CD4-positive, alpha-beta T cell treated with Interleukin-4 for 1 hour (primary cell): ENCODE measurements around the gene COPE.
"Not testable (repeated sequence)": the region's sequence is repeated elsewhere in the genome, so short reads cannot be mapped to it uniquely, and the experiment has no call there.

ENCODE experiments used
- DNase-seq, 2 donors: peaks; one replicate each; pipeline ENCODE4 v3.0.0-alpha.2; 2020 to 2022

Gene COPE

DNA sequence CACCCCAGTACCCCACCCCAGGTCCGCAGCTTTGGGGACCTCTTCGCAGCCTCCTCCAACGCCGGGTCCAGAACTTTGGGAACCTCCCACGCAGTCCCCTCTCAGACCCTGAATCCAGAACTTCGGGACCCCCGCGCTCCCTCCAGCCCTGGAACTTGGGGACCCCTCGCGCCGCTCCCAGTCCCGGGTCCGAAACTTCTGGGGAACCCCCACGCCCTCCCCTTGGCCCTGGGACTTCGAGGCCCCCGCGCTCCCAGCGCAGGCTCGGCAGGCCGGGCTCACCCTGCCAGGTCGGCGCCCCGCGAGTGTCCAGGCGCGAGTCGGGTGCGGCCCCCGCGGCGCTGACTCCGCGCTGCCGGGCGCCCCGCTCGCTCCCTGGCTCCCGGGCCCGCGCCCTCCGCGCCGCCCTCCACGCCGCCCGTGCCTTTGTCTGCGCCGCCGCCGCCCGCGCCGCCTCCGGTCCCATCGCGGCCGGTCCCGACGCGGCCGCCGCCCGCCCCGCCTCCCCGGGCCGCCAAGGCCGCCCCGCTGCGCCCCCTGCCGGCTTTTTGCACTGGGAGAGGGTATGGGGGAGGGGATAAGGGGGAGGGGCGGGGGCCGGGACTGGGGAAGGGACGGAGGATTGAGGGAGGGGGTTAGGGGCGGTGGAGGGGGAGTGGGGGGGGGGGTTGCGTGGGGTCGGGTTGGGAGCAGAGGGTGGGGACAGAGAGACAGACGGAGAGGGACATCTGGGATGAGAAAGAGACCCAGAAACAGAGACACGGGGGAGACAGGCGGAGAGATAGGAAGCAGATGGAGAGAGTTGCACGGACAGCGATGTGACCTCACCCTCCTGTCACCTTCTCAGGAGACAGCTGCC, 21.8 kb upstream of the COPE start, which contains the start of gene HOMER3:
HOMER3 (minus strand) TSS at position 449 of the 859 bp plus-strand sequence. CDS start 2,235 bp downstream, outside the sequence.
- DNase-seq: peak; percentile 69 to 76

DNA sequence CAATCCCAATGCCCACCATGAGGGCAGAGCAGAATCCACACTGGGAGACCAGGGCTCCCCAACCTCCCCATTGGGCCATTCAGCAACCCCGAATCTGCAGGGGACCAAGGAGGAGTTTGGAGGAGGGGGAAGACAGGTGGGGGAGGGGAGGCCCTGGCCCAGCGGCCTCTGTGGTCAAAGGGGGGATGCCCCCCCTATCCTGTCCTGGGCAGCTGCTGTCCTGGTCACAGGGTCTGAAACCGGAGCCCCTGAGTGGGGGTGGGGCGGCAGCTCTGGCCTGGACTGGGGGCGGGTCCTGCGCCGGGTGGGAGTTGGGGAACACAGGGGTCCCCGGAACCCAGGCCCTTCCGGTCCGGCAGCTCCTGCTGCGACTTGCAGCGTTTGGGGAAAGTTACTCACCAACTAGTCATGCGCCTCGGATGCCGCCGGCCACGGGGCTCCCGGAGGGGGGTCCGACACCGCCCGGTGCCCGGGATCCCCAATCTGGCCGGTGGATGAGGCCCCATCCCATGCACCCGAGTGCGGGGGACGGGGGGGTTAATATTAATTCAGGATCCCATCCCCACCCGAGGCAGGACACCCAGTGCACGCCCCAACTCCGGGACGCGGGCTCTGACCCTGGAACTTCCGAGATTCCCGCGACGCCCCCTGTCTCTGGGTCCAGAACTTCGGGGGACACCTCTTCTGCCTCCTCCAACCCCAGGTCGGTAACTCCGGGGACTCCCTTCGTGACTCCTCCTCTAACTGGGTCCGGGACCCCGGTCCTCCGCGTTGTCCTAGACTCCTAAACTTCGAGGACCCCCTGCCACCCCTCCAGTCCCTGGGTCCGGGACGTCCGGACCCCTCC, 21.0 kb upstream of the COPE start:
- no peak for DNase-seq

DNA sequence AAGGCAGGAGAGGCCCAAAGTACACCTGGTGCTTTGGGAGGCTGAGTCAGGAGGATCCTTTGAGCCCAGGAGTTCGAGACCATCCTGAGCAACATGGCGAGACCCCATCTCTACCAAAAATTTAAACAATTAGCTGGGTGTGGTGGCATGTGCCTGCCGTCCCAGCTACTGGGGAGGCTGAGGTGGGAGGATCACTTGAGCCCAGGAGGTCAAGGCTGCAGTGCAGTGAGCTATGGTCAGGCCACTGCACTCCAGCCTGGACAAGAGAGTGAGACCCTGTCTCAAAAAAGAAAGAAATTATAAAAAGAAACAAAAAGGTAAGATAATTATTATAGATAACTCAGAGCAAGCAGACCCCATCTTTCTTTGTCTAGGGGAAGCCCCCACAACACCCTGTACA, 20.0 kb upstream of the COPE start:
- DNase-seq: no peak

DNA sequence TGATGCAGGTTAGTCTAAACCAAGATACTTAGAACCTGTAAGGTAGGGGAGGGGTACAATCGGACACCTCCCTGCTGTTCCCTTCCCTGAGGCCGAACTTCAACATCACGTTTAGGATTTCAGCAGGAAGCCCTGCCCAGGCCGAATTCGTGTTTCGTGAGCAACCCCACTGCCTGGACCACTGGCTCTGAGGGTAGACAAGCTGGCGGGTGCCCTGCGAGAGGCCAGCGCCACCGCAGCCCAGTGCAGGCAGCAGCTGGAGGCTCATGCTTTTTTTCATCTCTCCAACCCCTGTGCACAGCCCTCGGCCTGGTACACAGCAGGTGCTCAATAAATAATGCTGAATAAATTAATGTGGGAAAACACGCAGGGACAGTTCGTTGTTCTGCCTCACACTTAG, 14.1 kb upstream of the COPE start:
- DNase-seq: no peak

DNA sequence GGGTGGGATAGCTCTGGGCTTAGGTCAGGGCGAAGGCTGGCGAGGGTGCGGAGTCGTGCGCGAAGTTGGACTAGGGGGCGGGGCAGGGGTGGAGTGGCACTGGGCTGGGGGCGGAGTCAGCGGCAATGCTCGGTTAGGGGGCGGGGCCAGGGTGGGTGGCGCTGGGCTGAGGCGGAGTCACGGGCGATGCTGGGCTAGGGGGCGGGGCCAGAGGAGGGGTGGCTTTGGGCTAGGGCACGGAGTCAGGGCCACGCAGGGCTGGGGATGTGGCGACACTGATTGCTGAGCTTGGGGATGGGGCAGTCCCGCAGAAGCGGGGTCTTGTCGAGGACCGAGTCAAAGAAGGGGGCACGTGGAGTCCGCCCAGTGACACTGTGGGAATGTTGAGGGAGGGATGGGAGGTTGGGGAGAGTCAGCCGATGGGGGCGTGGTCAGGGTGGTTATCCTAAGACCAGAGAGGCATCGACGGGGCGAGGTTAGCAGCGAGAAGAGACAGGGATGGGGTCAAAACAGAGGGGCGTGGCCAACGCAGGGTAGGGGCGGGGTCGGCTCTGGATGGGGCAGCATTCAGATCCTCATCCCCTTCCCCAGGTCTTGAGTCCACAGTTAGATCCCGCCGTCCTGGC, 13.1 kb upstream of the COPE start:
- peak; percentile 84 to 86 for DNase-seq

DNA sequence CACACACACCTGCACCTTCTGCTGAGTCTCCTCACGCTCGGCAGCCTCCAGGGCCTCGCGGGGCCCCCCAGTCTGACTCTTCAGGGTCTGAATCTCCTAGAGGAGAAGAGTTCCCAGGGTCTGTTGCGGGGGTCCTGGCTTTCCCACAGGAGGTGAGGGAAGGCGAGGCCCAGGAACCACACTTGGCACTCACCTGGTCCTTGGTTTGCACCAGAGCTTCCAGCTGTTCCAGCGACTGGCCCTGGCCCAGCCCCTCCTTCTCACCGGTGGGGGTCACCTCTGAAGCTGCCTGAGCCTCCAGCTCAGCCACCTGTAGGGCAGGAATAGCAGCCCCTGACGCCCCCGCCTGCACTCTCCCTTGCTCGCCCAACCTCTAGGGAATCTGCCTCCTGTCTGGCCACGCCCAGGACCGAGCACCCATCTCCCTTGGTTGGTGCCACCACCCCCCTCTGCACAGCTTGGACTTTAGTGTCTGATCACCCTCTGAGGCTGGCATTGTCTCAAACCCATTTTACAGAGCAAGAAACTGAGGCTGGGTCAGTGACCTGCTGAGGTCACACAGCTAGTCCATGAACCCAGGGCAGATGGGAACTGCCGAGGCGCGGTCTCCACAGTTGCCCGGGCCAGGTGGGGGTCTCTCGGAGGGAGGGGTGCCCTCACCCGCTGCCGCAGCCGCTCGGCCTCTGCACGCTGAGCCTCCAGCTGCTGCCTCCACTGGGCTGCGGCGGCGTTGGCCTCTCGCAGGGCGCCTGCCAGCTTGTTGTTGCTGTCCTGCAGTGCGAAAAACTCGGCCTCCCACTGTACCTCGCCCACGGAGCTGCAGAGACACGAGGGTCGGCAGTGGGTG, 12.4 kb upstream of the COPE start:
- DNase-seq: no peak

DNA sequence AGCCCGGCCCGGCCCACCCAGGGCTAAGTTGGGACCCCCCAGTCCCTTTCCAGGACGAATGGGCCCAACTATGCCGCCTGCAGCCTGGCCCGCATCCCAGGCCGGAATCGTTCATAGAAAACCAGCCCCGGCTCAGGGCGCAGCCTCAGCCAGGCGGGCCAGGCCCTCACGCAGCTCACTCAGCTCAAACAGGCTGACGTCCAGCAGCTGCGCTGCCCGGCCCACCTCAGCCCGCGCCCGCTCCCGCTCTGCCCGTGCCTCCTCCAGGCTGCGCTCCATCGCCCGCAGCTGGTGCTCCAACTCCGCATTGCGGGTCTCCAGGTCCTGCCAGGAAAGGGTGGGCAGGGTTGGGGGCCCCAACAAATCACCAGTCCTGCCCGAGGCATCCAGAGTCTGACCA, 10.1 kb upstream of the COPE start:
- no peak for DNase-seq

DNA sequence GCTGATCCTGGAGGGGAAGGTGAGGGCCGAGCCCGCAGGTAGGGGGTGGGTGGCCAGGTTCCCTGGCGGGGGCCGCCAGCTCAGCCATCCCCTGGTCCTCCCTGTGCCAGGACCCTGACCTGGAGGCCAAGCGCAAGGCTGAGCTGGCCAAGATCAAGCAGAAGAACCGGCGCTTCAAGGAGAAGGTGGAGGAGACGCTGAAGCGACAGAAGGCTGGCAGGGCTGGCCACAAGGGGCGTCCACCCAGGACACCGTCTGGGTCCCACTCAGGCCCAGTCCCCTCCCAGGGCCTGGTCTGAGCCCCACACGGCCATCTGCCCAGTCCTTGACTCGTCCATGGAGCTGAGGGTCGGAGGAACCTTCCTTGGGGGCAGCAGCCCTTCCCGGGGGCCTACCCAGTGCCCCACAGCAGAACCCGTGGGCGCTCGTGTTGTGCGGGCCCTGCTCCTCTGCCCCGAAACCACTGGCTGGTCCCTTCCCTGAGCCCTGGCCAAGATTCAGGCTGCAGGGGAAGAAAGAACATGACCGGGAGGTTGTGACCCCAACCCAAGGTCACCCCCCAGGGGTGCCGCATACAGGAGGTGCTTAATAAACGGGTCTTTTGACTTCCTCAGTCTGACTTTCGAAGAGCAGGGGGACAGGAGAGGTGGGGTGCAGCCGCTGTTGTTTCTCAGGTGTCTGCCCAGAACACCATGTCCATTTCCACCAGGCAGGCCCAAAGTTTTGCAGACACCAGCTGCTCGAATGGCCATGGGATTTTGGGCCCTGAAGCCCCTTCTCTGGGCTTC, 9.0 kb upstream of the COPE start:
- no peak for DNase-seq

DNA sequence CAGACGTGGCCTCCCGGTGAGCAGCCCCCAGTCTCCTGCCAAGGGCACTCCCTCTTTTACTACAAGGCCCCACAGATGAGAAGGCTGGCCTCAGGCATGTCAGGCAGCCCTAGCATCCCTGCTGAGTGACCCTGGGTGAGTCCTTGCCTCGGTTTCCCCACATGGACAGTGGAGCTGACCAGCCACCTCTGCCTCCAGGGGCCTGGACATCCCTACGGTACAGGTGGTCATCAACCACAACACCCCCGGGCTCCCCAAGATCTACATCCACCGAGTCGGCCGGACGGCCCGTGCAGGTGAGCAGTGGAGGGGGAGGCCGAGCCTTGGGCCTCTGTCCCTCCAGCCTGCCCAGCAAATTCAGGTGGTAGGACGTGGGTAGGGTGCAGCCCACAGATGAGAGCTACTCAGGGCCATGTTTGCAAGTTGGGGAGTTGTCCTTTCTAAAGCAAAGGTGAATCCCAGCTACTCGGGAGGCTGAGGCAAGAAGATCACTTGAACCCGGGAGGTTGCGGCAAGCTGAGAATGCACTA, 5.6 kb upstream of the COPE start:
- DNase-seq: no peak

DNA sequence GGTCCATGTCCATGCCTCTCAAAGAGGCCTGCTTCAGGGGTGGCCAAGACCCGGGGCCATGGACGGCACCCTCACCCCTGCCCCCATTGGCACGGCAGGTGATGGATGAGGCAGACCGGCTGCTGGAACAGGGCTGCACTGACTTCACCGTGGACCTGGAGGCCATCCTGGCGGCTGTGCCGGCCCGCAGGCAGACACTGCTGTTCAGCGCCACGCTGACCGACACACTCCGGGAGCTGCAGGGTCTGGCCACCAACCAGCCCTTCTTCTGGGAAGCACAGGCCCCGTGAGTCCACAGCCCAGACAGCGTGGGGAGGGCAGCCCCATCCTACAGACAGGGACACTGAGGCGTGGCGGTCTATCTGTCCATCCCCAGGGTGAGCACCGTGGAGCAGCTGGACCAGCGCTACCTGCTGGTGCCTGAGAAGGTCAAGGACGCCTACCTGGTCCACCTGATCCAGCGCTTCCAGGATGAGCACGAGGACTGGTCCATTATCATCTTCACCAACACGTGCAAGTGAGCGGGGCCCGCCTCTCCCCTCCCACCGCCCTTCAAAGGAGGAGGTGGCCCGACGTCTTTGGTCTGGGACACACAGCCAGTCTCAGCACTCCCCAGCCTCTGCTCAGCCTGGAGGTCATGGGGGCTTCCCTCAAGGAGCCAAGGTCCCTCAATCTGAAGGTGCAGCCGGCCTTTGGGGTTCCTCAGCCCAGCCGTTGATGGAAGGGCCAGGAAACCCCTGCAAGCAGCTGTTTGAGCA, 3.2 kb upstream of the COPE start:
- DNase-seq: no peak

DNA sequence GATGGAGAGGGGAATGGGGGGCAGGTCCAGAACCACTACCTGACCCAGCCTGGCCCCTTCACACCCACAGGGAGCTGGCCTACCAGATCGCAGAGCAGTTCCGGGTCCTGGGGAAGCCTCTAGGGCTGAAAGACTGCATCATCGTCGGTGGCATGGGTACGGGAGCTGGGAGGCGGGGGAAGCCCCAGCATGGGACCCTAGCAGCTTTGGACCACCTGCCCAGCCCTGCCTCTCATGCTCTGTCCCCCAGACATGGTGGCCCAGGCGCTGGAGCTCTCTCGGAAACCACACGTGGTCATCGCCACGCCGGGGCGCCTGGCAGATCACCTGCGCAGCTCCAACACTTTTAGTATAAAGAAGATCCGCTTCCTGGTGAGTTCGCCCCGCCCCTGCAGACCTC, 2.4 kb upstream of the COPE start:
- no peak for DNase-seq

DNA sequence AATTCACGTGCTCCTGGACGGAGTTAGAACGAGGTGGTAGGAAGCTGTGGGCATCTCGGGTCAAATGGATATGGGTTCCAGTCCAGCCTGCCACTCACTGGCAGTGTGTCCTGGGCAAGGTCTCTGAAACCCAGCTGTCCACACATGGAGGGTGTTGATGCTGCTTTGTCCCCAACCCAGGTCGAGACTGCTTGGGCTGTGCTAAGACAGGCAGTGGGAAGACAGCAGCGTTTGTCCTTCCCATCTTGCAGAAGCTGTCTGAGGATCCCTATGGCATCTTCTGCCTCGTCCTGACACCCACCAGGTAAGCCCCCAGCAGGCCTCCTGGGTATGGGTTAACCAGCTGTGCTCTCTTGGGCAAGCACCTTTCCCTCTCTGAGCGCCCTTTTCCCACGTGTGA, 1.2 kb upstream of the COPE start:
- DNase-seq: no peak

DNA sequence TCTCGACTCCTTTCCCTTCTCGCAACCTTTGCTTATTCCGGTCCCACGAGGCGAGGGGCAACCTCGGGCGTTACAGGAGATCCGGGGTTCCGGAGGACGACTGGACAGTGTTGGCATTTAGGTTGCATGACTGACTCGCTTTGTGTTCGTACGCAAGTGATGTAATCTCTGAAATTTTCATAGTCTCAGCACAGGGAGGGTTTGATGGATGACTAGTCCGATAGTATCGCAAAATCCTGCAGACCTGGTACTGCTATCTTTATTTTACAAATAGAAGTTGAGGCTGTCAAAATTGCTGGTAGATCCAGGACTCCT, 670 bp upstream of the COPE start:
- DNase-seq: no peak

DNA sequence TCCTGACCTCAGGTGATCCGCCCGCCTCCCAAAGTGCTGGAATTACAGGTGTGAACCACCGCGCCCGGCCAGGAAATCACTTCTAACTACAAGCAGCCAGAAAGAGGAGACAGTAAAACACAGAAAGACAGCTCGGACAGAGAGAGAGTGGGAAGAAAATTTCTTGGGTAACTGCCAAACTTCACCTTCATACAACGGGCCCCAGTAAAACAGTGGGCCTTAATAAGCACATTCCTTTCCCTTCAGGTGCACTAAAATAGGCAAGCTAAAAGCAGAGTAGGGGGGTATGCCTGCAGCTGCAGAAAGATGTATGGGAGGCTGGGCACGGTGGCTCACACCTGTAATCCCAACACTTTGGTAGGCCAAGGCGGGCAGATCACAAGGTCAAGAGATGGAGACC, 1.6 kb downstream of the COPE start:
- DNase-seq: not testable (repeated sequence)

DNA sequence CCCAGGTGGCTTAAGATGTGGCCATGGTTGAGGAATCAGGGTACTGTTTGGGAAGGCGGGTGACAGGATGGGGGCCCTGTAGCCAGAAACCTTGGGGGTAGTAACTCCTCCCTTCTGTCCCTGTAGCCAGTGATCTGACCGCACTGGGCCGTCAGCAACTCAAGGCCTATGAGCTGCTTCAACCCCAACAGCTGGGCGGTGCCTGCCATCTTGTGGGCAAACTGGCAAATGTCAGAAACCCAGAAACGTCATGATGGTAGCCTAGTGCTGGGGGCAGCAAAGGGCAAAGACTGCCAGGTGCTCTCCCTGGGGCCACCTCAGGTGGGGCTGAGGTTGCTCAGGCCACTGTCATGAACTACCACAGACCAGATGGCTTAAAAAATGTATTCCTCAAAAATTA, 3.5 kb downstream of the COPE start:
- DNase-seq: peak; percentile 31 to 41

DNA sequence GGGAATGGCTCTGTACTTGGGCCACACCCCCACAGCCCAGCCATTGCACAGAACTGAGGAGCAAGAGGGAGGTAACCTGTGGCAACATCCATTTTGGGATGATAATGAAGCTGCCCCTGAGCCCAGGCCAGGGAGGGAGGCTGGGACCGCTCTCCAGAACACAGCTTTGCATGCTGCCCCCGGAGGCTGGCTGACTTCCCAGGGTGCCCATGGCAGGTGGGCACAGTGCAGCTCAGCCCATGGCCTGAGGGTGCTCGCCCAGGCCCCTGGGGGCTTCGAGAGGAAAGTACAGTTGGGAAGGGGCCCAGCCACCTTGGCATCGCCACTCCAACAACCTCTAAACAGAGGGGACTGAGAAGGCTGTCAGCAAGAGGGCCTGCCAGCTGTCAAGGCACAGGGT, 5.7 kb downstream of the COPE start:
- no peak for DNase-seq

DNA sequence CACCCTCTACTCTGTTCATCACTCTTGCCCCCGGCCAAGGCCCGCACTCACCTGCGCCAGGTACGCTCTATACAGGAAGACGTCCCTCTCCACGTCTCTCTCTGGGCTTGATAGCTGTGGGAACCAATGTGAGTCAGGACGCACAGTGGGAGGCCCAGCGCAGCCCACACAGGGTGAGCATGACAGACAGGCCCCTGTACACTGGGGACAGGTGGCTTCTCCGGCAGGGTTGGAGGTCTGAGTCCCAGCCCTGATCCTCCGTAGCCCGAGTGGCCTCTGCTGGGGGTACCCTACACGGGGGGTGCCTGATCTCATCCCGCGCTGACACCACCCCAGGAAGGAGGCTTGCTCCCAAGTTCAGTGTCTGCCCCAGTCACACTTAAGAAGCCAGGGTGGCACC, 6.3 kb downstream of the COPE start:
- no peak for DNase-seq

DNA sequence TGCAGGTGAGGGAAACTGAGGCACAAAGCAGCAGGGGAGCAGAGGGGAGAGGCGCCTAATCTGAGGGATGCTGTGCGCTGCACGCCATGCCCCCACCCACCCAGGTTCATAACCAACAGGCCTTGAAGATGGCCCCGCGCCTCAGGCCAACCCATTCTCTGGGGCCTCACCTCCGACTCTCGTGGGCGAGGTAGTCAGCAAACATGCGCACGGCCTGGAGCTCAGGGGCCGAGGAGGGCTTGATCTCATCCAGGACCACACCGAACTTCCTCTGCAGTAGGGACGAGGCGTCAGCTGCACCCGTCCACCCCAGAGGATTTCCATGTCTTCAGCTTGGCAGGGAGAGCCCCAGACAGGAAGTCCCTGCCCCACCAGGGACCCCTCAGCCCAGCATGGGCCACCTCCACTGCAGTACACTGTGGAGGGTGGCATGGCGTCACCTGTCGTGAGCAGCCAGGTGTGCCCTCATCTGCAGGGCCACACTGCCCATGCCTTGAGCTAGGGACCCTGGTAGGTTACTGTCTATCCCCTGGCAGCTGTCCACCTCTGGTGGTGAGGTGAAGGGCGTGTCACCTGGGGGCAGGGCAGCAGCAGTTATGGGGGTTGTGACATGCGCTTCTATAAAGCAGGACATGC, 8.3 kb downstream of the COPE start:
- DNase-seq: no peak

DNA sequence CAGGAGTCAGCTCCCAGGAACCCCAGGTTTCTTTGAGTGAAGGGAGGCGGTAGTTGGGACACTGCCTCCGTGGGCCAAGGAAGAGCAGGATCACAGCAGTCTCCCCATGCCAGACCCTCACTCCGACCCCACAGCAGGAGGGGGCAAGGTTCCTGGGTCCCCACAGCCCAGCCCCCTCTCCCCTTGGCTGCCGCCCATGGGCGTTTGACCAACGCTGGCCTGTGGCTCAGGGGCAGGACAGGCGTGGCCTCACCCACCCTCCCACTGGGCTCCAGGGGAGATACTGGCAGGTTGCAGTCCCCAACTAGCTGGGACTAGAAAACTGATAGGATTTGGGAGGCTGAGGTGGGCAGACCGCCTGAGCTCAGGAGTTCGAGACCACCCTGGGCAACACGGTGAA, 9.2 kb downstream of the COPE start:
- no peak for DNase-seq

DNA sequence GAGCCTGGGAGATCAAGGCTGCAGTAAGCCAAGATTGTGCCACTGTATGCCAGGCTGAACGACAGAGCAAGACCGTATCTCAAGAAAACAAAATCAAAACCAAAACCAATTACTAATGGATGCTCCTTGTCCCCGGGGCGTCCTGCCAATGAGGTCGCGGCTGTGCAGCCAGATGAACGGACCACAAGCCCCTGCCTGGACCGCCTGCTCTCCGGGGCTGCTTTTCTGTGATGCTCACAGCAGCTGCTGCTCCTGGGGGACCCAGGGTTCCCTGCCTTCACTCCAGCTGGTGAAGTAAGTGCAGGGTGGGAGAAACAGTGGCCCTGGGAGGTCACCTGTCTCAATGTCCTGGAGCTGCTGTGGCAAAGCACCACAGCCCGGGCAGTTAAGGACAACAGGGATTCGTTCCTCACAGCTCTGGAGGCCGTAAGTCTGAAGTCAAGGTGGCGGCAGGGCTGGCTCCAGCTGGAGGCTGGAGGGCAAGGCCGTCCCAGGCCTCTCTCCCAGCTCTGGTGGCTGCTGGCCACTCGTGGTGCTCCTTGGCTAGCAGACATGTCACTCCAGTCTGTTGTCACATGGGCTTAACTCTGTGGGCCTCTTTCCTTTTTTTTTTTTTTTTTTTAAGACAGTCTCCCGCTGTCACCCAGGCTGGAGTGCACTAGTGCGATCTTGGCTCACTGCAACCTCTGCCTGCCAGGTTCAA, 10.1 kb downstream of the COPE start:
- DNase-seq: no peak
